22Rv1 (cell line): ENCODE data around the gene CKB.

Experiments
- CTCF ChIP-seq: fragments of 450-650 bp; IDR thresholded peaks from 2 replicates; pipeline ENCODE4 v1.5.1; 2017; ENCODE audit warnings: mild to moderate bottlenecking
- ZFX ChIP-seq: fragments of 450-650 bp; IDR thresholded peaks from 2 replicates; pipeline ENCODE4 v1.6.1; 2017; ENCODE audit warnings: antibody characterized with exemption, borderline replicate concordance

DNA sequence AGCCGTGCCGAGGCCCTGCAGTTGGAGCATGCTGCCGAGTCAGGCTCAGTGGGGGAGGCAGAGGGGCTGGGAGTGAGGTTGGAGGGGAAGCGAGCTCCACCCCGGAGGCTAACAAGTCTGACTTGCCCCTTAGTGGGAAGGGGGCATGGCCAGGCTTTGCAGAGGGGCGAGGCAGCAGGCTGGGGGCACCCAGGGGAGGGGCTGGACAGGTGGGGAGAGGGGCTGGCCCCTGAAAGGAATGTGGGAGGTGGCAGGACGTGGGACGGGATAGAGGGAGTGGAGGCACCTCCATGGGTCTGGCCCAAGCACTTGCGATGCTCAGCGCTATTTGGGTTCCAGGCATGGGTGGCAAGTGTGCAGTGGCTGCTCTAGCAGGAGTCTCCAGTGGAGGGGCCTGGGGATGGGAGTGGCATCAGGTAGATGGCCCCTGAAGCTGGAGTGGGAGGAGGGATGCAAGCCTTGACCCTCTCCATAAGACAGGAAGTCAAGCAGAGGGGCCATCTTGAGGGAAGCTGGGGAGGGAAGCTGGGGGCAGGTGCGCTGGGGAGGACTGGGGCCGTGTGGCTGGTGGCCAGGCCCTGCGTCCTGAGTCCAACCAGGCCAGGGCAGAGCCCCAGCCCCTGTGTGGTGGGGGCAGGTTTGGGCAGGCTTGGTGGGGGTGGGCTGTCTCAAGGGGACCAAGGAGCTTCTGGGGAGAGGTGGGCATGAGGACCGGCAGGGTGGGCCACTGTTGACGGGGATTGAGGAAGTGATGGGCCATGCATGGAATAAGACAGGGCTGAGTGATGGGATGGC, 9.0 kb upstream of the CKB start:
- TF ChIP-seq CTCF, result no peak
- TF ChIP-seq ZFX, result no peak
